HG03159 (cell line): Measurements from ENCODE around the gene LAD1.
A peak's percentile ranks its signal among the peaks of the same experiment; 100 is the strongest.

Experiments used
- ATAC-seq: cut with Tn5 transposase; IDR thresholded peaks from one replicate; pipeline ENCODE4 v1.9.1; 2021; ENCODE audit warnings: mild to moderate bottlenecking, moderate library complexity; ENCODE audit not compliant: unreplicated experiment

Gene LAD1

DNA sequence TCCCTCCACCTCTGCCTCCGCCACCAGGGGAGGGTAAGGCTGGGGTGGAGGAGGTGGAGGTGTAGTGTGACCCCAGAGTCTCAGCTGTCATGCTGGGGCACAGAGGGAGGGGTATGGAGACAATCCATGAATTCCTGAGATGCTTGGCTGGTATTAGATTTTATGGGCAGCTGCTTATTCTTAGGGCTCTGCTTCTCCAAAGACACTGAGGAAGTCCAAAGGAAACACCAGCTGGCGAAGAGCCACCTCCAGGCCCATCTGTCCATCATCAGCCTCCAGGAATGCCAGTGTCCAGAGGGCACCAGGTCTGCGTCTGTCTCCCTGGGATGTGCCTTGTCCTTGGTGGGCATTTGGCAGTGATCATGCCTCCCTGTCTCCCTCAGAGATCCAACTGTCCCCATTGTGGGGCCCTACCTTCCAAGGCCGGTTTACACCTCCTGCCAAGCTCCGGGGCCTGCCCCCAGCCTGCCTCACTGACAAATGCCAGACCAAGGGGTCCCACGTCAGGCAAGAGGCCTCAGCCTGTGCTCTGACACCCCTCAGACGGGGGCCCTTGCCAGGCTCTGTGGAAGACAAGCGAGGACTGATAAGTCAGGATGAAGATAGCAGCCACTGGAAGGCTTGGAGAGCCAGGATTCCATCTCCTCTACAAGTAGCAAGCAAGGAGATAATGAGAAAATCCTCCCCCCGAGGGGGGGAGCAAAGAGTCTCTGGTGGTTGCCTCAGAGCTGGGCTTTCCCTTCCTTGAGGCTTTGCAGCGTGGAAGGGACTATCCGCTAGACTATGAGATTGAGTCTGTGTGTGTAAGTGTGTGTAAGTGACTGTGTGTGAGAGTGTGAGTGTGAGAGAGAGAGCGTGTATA is 20.9 kb upstream of the LAD1 start:
- no peak for ATAC-seq

DNA sequence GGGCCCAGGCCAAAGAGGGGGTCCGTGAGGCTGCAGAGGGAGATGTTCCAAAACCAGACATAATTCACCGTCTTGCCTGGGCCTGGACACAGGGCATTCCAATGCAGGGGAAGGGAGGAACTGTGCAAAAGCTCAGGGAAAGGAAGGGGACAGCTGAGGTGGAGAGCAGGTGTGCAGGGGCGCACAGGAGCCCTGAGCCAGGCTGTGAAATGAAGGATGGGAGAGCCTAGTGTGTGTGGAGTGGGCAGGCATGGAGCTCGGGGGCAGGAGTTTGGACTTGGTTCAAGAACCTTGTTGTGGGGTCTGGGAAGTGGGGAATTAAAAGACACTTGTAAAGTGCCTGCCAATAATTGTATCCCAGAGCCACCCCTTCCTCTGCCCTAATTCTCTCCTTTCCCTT is 20.1 kb upstream of the LAD1 start:
- ATAC-seq = no peak

DNA sequence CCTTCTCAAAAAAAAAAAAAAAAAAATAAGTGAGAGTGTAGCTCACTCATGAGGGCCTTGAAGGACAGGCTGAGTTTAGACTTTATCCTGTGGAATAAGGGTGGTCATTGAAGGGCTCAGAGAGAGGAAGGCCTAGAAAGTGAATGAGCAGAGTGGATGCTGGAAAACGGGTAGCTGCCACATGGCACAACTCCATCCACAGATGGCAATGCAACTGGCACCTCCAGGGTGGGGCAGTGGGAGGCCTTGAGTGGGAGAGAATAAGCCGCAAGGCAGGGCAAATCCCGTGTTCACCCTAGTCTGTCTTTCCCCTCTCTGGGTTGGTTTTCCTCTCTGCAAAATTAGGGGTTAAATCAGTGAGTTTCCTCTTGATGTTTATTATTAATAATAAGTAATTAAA is 19.3 kb upstream of the LAD1 start:
- ATAC-seq = no peak

DNA sequence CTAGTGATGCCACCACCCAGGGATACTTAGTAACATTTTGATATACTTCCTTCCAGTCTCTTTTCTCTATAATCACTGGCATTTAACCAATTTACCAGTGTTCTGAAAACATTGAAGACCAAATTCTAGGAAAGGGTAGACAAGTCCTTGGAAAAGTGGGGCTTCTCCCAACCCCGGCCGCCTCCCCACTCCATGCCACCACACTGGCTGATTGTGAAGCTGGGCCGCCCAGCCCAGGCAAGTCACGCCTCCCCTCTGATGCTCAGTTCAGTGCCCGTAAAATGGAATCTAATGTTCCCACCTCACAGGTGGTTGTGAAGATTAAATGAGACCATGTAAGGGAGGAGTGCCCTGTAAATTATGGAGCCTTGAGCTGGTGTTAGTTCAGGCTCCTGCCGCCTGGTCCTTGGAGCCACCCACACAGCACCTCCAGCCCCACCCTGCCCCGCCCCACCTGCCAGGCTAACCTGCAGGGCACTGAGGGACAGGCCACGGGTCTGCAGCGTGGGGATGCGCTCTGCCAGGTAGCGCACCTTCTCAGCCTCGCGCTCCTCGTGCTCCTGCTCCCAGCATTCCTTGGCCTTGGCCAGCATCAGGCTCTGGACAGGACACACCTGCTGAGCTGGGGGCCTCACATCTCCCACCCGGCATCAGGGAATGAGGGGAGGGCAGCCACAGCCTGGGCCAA is 15.1 kb upstream of the LAD1 start:
- ATAC-seq = no peak

DNA sequence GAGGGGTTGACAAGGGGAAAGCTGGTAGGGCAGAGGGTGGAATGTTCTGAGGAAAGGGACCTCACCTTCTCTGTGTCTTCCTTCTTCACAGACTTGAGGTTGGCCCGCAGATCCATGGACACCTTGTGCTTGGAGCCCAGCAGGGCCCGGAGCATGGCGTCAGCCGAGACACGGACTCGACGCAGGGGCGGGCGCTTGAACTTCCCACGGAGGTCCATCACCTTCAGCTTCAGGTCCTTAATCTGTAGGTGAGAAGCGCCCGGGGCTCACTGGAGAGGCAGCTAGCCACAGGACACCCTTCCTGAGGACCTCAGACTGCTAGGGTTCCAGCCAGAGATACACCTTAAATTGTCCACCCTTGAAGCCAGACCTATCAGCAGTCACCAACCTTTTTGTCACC is 12.2 kb upstream of the LAD1 start:
- ATAC-seq = no peak

DNA sequence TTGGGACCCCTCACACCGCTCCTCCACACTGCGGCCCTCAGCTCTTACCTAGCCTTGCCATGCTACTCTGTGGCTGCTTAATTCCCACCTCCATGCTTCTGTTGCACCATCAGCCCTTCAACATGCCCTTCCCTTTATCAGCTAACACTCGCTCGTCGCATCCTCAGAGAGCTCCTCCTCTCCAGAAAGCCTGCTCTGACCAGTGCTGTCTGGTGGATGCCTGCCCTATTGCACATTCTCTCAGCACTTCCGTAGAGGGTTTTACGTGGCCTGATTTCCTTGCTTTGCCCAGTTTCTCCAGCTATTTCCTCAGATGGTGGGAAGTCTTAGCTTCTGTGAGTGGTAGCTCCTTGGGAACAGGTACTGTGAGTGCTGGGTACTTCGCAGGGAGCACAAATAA is 10.3 kb upstream of the LAD1 start:
- ATAC-seq = no peak

DNA sequence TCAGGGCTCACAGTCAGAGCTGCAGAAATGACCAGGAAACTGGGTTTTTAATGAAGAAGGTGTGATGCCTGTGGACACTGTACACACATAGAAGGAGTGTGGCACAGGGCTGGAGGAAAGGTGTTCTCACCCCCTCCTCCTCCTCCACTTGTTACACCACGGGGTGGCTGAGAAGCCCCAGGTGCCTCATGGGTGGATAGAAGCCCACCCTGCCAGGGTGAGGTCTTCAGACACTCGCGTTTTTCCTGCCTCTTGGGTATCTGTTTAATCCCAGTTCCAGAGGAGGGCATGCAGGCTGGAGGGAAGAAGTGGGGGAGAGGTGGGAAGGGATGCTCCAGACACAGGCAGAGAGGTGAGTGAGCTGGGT is 9.7 kb upstream of the LAD1 start:
- no peak for ATAC-seq

DNA sequence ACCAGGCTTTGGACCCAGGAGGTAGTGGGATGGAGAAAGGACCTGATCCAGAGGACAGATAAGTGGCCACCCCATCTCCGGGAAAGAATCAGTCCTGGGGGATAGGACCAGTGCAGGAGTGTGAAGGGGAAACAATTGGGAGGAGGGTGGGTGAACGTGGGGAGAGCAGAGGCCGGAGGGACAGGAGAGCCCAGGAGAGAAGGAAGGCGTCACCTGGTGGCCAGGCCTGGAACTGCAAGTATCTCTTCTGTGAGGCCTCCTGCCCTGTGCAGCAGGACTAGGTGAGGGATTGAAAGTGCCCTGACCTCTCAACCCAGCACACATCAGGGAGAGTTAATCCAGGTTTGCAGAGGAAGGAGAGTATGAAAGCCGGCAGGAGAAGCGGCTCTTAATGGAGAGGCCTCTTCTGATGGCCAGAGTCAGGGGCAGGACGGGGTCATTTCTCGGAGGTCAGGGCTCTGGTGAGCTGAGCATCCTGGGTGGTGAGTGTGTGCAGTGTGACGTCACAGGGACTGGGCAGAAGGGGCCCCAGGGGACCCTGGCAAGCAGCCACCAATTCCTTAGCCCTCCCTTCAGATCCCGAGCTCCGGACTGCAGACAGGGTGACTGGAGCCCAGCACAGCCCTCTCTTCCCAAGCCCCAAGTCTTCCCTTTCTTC is 9.2 kb upstream of the LAD1 start:
- ATAC-seq = peak; percentile 55

DNA sequence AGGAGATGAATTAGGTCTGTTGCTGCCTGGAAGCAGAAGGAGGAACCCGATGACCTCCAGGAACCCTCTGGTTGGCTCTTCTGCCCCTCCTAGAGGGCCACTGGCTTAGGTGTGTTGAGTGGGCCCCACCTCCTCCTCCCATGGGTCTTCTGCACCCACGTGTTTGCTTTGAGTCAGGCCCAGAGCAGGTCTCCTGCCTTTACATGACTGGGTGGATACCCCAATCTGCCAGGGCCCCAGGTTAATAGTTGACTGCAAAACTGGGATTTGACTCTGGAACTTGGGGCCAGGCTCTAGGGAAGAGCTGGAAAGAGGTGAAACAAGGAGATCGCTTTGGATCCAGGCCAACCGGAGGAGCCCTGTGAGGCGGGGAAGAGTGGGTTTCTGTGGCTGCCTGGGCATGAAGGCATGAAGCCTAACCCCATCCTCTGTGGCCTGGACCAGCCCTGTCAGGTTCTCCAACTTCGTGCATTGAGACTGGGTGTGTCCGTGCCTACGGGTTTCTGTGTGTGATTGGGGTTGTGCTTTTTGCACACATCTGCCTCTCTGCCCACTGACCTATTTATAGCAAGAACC is 7.8 kb upstream of the LAD1 start:
- ATAC-seq = no peak

DNA sequence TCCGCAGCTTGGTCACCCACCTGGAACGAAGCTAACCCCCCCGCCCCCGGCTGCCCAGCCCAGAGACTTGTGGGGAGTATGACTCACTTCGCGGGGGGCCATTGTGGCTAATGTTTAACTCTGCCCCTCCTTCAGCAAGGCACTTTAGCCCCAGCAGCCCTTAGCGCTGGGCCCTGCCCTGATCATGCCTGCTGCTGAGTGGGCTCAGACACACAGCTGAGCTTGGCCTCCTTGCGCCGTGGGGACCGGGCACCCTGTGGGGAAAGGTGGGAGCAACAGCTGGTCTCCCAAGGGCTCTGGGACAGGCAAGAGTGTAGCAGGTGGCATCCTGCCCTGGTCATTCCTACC is 6.3 kb upstream of the LAD1 start:
- ATAC-seq = no peak

DNA sequence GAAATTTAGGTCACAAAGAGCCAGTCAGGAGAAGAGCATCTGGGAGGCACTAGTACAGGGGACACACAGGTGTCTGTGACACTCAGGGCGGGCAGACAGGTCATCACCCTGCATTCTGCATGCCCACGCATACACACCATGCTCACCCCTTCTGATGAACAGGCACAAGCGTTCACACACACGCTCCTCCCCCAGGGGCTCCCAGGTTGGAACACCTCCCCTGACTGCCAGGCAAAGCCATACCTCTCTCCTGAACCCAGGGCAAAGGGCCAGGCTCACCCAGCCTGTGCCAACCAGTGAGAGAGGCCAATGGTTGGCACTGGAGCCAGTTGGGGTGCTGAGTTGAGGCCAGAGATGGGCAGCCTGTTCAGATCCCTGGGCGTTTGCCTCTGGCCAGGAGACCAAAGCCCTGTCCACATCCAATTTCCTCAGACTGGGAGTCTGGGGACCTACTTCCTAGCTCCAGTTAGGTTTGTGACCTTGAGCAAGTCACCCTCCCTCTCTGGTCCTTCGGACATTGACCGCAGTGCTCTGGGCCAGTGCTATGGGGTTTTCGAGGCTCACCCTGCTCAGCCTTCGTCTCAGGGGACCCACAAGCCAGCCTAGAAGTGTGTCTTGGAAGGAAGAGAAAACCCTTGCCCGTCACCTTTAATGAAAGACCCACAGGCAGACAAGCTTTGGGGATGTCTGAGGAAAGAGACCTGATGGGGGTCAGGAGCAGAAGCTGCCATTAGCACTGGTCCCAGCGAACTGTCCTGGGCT is 5.8 kb upstream of the LAD1 start:
- no peak for ATAC-seq

DNA sequence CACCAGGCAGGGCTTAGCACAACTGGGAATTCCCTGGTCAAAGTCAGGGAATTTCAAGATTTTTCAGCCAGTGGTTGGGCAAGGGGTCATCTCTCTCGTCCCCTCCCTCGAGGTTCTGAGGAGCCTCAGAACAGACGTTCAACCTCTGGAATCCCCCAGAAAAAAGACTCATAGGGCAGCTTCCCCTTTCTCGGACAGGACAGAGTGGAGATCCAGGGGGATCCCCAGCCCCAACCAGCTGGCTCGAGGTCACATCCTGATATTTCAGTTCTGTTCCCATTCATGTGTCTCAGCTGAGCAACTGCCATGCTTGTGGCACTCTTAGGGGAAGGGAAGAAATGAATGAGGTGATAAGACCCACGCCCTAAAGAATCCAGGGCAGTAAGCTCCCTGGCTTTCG is 4.9 kb upstream of the LAD1 start:
- no peak for ATAC-seq

DNA sequence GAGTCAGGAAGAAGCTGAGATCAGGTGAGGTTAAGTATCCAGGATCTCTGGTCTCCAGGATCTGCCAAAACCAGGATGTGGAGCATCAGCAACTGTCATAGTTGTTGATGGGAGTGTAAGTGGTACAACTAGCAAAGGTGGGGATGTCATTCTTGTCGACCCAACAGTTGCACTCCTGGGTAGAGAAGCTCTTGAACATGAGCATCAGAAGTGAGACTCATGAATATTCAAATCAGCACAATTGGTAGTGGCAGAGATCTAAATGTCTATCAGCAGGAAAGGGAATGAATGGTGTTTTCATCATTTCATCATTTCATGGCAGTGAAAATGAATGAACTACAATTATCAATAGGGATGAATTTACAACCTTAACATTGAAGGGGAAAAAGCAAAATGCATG is 4.2 kb upstream of the LAD1 start:
- no peak for ATAC-seq

DNA sequence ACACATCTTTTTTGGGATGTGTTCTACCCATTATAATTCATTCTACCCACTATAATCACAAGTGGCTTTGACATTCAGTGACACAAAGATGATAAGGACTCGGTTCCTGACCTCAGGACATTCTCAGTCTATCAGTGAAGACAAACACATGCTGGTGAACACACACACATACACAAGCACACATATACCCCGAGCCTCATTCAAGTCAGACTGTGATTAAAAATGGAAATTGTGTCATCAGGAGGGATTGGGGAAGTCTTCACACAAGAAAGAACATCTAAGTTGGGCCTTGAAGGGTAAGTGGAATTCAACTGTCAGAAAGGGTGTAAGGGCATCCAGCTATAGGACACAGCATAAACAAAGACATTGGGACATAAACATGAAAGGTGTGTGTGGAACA is 2.6 kb upstream of the LAD1 start:
- ATAC-seq = no peak

DNA sequence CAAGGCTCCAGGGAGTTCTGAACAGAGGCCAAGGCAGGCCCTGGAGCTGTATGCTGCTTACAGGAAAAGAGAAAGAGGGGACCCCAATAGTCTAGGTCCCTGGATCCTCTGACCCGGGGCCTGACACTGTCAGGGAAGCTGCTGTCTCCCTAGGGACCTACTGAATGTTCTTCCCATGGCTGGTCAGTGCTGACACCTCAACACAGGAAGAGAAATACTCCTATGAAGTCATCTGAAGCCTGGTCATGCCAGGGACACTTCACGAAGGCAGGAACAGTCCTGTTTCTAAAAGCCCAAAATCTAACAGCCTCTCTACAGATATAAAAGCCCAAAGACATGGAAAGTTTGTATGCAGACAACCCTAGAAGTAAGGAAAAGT is 1.7 kb upstream of the LAD1 start:
- ATAC-seq = no peak

DNA sequence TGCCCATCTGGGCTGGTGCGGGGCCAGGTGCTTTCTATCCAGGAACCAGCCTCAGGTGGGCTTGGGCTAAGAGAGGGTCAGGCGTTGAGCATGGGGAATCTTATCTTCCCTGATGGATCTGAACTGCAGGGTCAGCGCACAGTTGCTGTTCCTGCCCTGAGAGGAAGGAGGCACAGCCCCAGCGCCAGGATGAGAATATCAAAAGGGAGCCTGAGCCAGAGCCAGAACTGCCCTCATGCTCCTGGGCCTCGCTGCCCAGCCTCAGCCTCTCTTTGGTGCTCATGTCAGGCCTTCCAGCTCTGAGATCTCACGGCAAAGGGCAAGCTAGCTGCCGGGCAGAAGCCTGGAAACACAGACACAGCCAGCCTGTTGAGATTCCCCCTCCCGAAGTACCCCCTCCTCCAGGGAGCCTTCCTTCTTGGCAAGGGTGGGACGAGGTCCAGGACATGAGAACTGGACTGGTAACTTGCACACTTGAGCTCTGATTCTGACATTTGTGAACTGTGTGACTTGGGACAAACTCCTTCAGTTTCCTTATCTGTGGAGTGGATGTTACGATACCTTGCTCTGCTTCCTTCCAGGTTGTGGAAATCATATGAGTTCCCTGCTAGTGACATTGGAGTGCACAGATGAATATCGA is 1.2 kb upstream of the LAD1 start:
- no peak for ATAC-seq

DNA sequence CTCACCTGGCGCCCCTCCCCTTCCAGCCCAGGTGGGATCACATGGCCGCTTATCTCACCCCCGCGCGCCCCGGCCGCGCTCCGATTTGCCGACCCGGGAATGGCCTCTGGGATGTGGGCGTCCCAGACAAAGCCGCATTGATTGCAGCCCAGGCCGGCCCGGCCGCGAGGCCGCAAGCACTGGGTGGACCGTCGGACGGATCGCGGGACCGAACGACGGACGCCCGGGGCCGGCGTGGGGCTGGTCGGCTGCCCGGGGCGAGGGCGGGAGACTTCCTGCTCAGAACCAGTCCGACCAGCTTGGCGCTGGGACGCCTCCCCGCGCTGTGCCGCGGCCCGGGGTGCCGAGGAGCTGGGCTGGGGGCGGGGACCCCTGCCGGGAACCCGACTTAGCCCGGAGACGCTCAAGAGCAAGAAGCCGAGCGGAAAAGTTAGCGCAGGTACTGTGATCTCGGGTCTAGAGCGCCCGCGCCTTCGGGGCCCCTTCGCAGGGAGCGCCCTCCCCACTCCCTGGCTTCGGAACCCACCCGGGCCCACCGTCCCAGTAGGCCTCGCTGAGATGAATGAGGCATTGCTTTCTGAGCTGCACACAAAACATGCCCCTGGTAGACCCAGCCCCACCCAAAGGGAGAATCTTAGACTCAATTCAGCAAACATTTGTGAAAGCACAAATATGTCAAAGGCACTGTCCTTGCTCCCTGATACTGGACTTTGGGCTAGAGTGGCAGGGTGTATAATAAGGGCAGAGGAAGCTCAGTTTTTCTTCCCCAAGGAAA is 415 bp upstream of the LAD1 start:
- no peak for ATAC-seq

DNA sequence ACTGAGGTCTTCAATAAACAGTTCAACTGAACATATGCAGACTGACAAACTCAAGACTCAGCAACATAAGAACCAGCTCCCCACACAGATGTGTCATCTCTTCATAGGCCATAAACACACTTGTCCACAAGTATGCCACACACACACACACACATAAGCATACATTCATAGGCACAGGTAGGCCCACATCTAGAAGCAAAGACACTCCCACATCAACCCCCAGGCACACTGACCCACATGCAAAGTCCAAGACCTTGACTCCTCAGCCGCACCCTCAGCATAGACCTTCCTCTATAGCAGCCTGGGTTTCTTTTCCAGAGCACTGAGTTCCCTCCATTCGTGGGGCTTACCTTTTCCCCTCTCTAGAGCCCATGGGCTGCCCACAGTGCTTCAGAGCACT is 1.4 kb downstream of the LAD1 start:
- no peak for ATAC-seq

DNA sequence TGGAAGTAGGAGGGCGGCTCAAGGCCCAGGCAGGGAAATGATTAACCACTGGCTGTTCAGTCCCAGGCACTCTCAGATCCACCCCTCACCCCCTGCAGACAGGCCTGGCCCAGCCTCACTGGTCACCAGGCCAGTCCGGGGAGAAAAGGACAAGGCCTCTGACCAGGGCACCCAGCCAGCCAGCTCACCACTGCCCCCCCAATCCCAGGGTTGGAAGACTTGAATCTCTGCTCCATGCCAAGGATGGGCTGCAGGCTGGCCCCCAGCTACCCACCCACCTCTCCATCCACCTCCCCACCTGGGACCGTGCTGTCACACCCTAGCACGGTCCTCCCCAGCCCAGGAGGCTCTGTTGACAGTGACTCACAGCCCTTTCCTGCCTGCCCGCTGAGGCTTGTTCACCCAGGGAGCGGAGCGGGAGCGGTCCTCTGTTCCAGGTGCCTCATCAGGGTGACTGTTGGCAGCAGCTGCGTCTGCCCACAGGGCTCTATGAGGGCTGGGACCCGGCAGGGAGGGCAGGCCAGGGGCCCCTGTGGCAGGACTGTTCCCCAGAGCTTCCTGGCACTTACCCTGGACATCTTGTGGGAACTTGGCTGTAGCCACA is 2.2 kb downstream of the LAD1 start:
- no peak for ATAC-seq

DNA sequence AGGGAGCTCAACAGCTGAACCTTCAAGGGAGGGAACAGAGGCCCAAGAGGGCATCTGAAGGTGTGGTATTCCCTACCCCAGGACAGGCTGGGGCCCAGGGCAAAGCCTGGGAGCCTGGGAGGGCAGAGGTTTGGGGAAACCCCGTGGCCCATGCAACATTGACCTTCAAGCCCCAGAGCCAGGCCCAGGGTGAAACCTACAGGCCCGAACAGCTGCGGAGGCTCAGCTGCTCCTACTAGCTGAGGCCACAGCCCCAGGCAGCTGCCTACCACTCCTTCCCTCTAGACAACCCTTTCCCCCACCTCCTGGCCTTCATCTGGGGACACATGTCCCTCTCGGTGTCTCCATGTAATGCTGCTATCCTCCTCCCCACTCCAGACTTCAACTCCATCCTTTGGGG is 3.2 kb downstream of the LAD1 start:
- ATAC-seq = no peak
